Measurements from ENCODE around the gene KCMF1.

Gene KCMF1

GRCh38 chr2:85042330-85042729 lies 71.4 kb downstream of the KCMF1 start:
- no peak overlapping the region for H3K18ac ChIP-seq (ENCODE audit: low read length)
- no peak overlapping the region for H3K27ac ChIP-seq (replicated peaks; ENCODE audit: low read length)
- no peak overlapping the region for H2BK5ac ChIP-seq (ENCODE audit: low read length)
- no peaks in the 10 kb centered on the region for H3K79me1 ChIP-seq (ENCODE audit: low read depth, low read length)
- no peak overlapping the region for H3K14ac ChIP-seq (ENCODE audit: low read length)
- no peak overlapping the region for H2AFZ ChIP-seq (ENCODE audit: low read length)
- H3K4ac ChIP-seq (ENCODE audit: low read length) = no peak overlapping the region
- no CpG with 5 or more reads among the region's 4 CpGs for WGBS, 2 donors (ENCODE audit: extremely low coverage in 2 of 2, insufficient read length in 2 of 2, insufficient replicate concordance in 1 of 2)
- no peaks in the 10 kb centered on the region for H3K9me3 ChIP-seq (replicated peaks in 1 of 2; ENCODE audit: control insufficient read depth in 2 of 2, insufficient read depth in 1 of 2, low read depth in 1 of 2, low read length in 2 of 2)
- no peak overlapping the region for H3K23ac ChIP-seq (ENCODE audit: low read depth, low read length, poor library complexity)
- H3K27me3 ChIP-seq (ENCODE audit: control insufficient read depth in 3 of 3, insufficient read depth in 3 of 3, low read depth in 1 of 3, low read length in 3 of 3) = no peaks in the 10 kb centered on the region
- no peak overlapping the region for H2BK120ac ChIP-seq (ENCODE audit: low read depth, low read length)
- no peak overlapping the region for H2BK15ac ChIP-seq (ENCODE audit: low read length)
- H4K91ac ChIP-seq (ENCODE audit: low read depth, low read length, poor library complexity) = no peak overlapping the region
- no peaks in the 10 kb centered on the region for H3K4me1 ChIP-seq (ENCODE audit: control insufficient read depth in 2 of 2, insufficient read depth in 1 of 2, low read depth in 1 of 2, low read length in 2 of 2)
- no peak overlapping the region for H3K4me3 ChIP-seq (ENCODE audit: low read length in 2 of 2)
- H3K4me2 ChIP-seq (ENCODE audit: insufficient read depth, low read length, poor library complexity, severe bottlenecking) = no peak overlapping the region
- H3K9ac ChIP-seq (ENCODE audit: low read depth, low read length, poor library complexity) = no peak overlapping the region
- no peak overlapping the region for H2BK12ac ChIP-seq (ENCODE audit: low read length)
- H2AK5ac ChIP-seq (ENCODE audit: low read depth, low read length) = no peak overlapping the region
- no peak overlapping the region for H4K8ac ChIP-seq (ENCODE audit: low read depth, low read length)
- peaks cover 18 to 96% of the 10 kb centered on the region in 2 donors for H3K36me3 ChIP-seq (replicated peaks in 1 of 2; ENCODE audit: control insufficient read depth in 2 of 2, insufficient read depth in 2 of 2, low read length in 2 of 2)
- no peak for DNase-seq (ENCODE audit: low spot score)

- H3K23ac ChIP-seq (ENCODE audit: low read depth, low read length, poor library complexity) = no peak overlapping the region
- no peak overlapping the region for H3K14ac ChIP-seq (ENCODE audit: low read length)
- no peaks in the 10 kb centered on the region for H3K79me1 ChIP-seq (ENCODE audit: low read depth, low read length)
- no peak overlapping the region for H2BK5ac ChIP-seq (ENCODE audit: low read length)
- no peak overlapping the region for H4K8ac ChIP-seq (ENCODE audit: low read depth, low read length)
- no peak overlapping the region for H3K4ac ChIP-seq (ENCODE audit: low read length)
- peaks cover 0 to 1% of the 10 kb centered on the region in 2 donors for H3K9me3 ChIP-seq (replicated peaks in 1 of 2; ENCODE audit: control insufficient read depth in 2 of 2, insufficient read depth in 1 of 2, low read depth in 1 of 2, low read length in 2 of 2)
- no peak overlapping the region for H4K91ac ChIP-seq (ENCODE audit: low read depth, low read length, poor library complexity)
- H3K27ac ChIP-seq (replicated peaks; ENCODE audit: low read length) = no peak overlapping the region
- H2AK5ac ChIP-seq (ENCODE audit: low read depth, low read length) = no peak overlapping the region
- no peak overlapping the region for H3K4me3 ChIP-seq (ENCODE audit: low read length in 2 of 2)
- no peak overlapping the region for H3K4me2 ChIP-seq (ENCODE audit: insufficient read depth, low read length, poor library complexity, severe bottlenecking)
- DNase-seq (ENCODE audit: low spot score) = no peak
- H2AFZ ChIP-seq (ENCODE audit: low read length) = no peak overlapping the region
- H2BK12ac ChIP-seq (ENCODE audit: low read length) = no peak overlapping the region
- H3K9ac ChIP-seq (ENCODE audit: low read depth, low read length, poor library complexity) = no peak overlapping the region
- no peak overlapping the region for H2BK15ac ChIP-seq (ENCODE audit: low read length)
- no peak overlapping the region for H2BK120ac ChIP-seq (ENCODE audit: low read depth, low read length)
- peaks cover 25 to 95% of the 10 kb centered on the region in 2 donors for H3K36me3 ChIP-seq (replicated peaks in 1 of 2; ENCODE audit: control insufficient read depth in 2 of 2, insufficient read depth in 2 of 2, low read length in 2 of 2)
- WGBS, 2 donors (ENCODE audit: extremely low coverage in 2 of 2, insufficient read length in 2 of 2, insufficient replicate concordance in 1 of 2) = no CpG with 5 or more reads among the region's 3 CpGs
- peaks cover 0 to 2% of the 10 kb centered on the region in 2 donors for H3K4me1 ChIP-seq (ENCODE audit: control insufficient read depth in 2 of 2, insufficient read depth in 1 of 2, low read depth in 1 of 2, low read length in 2 of 2)
- H3K18ac ChIP-seq (ENCODE audit: low read length) = no peak overlapping the region
- no peaks in the 10 kb centered on the region for H3K27me3 ChIP-seq (ENCODE audit: control insufficient read depth in 3 of 3, insufficient read depth in 3 of 3, low read depth in 1 of 3, low read length in 3 of 3)
Observed at GRCh38 chr2:85048534-85048933, 77.6 kb downstream of the KCMF1 start.

- Histone ChIP-seq H4K8ac (ENCODE audit: low read depth, low read length) (no peak overlapping the region), H3K4me1 (ENCODE audit: control insufficient read depth in 2 of 2, insufficient read depth in 1 of 2, low read depth in 1 of 2, low read length in 2 of 2) (peaks cover 4 to 5% of the 10 kb centered on the region in 2 donors), H3K27ac (replicated peaks; ENCODE audit: low read length) (no peak overlapping the region), H3K9ac (ENCODE audit: low read depth, low read length, poor library complexity) (no peak overlapping the region), H3K23ac (ENCODE audit: low read depth, low read length, poor library complexity) (no peak overlapping the region), H3K4ac (ENCODE audit: low read length) (peak overlapping the region; percentile 91), H3K9me3 (replicated peaks in 1 of 2; ENCODE audit: control insufficient read depth in 2 of 2, insufficient read depth in 1 of 2, low read depth in 1 of 2, low read length in 2 of 2) (peaks cover 0 to 1% of the 10 kb centered on the region in 2 donors), H2BK120ac (ENCODE audit: low read depth, low read length) (no peak overlapping the region), H3K4me2 (ENCODE audit: insufficient read depth, low read length, poor library complexity, severe bottlenecking) (no peak overlapping the region), H3K27me3 (ENCODE audit: control insufficient read depth in 3 of 3, insufficient read depth in 3 of 3, low read depth in 1 of 3, low read length in 3 of 3) (no peaks in the 10 kb centered on the region), H2BK5ac (ENCODE audit: low read length) (no peak overlapping the region), H3K14ac (ENCODE audit: low read length) (no peak overlapping the region), H3K18ac (ENCODE audit: low read length) (no peak overlapping the region), H2BK15ac (ENCODE audit: low read length) (no peak overlapping the region), H3K36me3 (replicated peaks in 1 of 2; ENCODE audit: control insufficient read depth in 2 of 2, insufficient read depth in 2 of 2, low read length in 2 of 2) (peaks cover 27 to 95% of the 10 kb centered on the region in 2 donors), H2AK5ac (ENCODE audit: low read depth, low read length) (no peak overlapping the region), H2AFZ (ENCODE audit: low read length) (no peak overlapping the region), H4K91ac (ENCODE audit: low read depth, low read length, poor library complexity) (no peak overlapping the region), H2BK12ac (ENCODE audit: low read length) (no peak overlapping the region), H3K4me3 (ENCODE audit: low read length in 2 of 2) (no peak overlapping the region), H3K79me1 (ENCODE audit: low read depth, low read length) (no peaks in the 10 kb centered on the region)
- no CpG with 5 or more reads among the region's 10 CpGs for WGBS, 2 donors (ENCODE audit: extremely low coverage in 2 of 2, insufficient read length in 2 of 2, insufficient replicate concordance in 1 of 2)
- DNase-seq (ENCODE audit: low spot score) = no peak
Observed at GRCh38 chr2:85049236-85049635, 78.3 kb downstream of the KCMF1 start.

- no CpG with 5 or more reads among the region's 6 CpGs for WGBS, 2 donors (ENCODE audit: extremely low coverage in 2 of 2, insufficient read length in 2 of 2, insufficient replicate concordance in 1 of 2)
- peaks cover 14 to 62% of the 10 kb centered on the region in 2 donors for H3K36me3 ChIP-seq (replicated peaks in 1 of 2; ENCODE audit: control insufficient read depth in 2 of 2, insufficient read depth in 2 of 2, low read length in 2 of 2)
- no peak overlapping the region for H2AFZ ChIP-seq (ENCODE audit: low read length)
- no peak overlapping the region for H2BK5ac ChIP-seq (ENCODE audit: low read length)
- H3K14ac ChIP-seq (ENCODE audit: low read length) = no peak overlapping the region
- DNase-seq (ENCODE audit: low spot score) = no peak
- H3K27ac ChIP-seq (replicated peaks; ENCODE audit: low read length) = no peak overlapping the region
- H3K4ac ChIP-seq (ENCODE audit: low read length) = no peak overlapping the region
- H3K4me2 ChIP-seq (ENCODE audit: insufficient read depth, low read length, poor library complexity, severe bottlenecking) = no peak overlapping the region
- peaks cover 5 to 6% of the 10 kb centered on the region in 2 donors for H3K4me1 ChIP-seq (ENCODE audit: control insufficient read depth in 2 of 2, insufficient read depth in 1 of 2, low read depth in 1 of 2, low read length in 2 of 2)
- no peak overlapping the region for H4K8ac ChIP-seq (ENCODE audit: low read depth, low read length)
- no peak overlapping the region for H2BK120ac ChIP-seq (ENCODE audit: low read depth, low read length)
- no peak overlapping the region for H2AK5ac ChIP-seq (ENCODE audit: low read depth, low read length)
- no peak overlapping the region for H3K9ac ChIP-seq (ENCODE audit: low read depth, low read length, poor library complexity)
- H3K79me1 ChIP-seq (ENCODE audit: low read depth, low read length) = no peaks in the 10 kb centered on the region
- H3K23ac ChIP-seq (ENCODE audit: low read depth, low read length, poor library complexity) = no peak overlapping the region
- peaks cover 0 to 1% of the 10 kb centered on the region in 2 donors for H3K9me3 ChIP-seq (replicated peaks in 1 of 2; ENCODE audit: control insufficient read depth in 2 of 2, insufficient read depth in 1 of 2, low read depth in 1 of 2, low read length in 2 of 2)
- H3K18ac ChIP-seq (ENCODE audit: low read length) = no peak overlapping the region
- no peak overlapping the region for H2BK12ac ChIP-seq (ENCODE audit: low read length)
- H4K91ac ChIP-seq (ENCODE audit: low read depth, low read length, poor library complexity) = no peak overlapping the region
- H3K27me3 ChIP-seq (ENCODE audit: control insufficient read depth in 3 of 3, insufficient read depth in 3 of 3, low read depth in 1 of 3, low read length in 3 of 3) = no peaks in the 10 kb centered on the region
- H3K4me3 ChIP-seq (ENCODE audit: low read length in 2 of 2) = no peak overlapping the region
- H2BK15ac ChIP-seq (ENCODE audit: low read length) = no peak overlapping the region
Observed at GRCh38 chr2:85053802-85054201, 82.8 kb downstream of the KCMF1 start.

Measured in neuronal stem cell (in vitro differentiated cells).